ENCODE measurements around the gene GPR141.
"Not testable (repeated sequence)": the region's sequence is repeated elsewhere in the genome, so short reads cannot be mapped to it uniquely, and the experiment has no call there.

Gene GPR141

DNA sequence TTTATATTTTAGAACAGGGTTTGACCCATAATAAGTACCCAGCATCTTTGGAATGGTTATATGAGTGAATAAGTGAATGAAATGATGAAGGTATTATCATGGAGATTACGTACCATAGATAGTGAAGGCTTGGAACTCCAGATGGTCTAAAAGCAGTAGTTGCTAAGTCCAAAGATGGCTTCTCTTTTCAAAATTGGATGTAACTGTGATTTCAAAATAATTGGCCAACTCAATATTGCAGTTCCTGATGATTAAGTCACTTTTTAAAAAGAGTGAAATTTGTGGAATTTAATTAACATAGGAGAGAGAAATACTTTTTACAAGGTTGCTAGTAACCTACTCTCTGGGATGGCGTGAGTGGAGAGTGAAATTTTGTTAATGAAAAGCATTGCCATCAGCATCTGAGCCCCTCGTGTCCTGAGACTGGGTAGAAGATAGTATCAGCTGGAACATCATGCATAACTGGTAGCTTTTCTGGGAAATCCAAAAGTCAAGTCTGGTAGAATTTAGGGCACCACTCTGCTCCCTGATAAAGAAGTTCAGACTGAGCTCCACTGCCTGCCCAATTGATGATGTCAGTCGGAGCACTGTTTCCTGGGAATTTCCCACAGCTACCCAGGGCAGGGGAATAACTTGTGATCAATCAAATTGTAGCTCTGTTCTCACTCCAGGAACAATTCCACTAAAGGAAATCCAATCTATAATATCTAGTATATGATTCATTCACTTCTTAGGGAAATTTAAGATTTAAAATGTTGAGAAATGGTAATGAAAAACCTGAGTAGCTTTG lies 3.2 kb downstream of the GPR141 start:
- DNase-seq, result no peak

DNA sequence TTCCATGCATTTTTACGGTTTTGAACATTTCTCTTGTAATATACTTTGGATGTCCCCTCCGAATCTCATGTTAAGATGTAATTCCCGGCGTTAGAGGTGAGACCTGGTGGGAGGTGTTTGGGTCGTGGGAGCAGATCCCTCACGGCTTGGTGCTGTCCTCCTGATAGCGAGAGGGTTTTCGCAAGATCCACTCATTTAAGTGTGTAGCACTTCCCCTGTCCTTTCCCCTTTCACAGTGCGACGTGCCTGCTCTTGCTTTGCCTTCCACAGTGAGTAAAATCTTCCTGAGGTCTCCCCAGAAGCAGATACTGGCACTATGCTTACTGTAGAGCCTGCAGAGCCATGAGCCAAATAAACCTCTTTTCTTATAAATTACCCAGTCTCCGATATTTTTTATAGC lies 6.6 kb downstream of the GPR141 start:
- no peak for DNase-seq

DNA sequence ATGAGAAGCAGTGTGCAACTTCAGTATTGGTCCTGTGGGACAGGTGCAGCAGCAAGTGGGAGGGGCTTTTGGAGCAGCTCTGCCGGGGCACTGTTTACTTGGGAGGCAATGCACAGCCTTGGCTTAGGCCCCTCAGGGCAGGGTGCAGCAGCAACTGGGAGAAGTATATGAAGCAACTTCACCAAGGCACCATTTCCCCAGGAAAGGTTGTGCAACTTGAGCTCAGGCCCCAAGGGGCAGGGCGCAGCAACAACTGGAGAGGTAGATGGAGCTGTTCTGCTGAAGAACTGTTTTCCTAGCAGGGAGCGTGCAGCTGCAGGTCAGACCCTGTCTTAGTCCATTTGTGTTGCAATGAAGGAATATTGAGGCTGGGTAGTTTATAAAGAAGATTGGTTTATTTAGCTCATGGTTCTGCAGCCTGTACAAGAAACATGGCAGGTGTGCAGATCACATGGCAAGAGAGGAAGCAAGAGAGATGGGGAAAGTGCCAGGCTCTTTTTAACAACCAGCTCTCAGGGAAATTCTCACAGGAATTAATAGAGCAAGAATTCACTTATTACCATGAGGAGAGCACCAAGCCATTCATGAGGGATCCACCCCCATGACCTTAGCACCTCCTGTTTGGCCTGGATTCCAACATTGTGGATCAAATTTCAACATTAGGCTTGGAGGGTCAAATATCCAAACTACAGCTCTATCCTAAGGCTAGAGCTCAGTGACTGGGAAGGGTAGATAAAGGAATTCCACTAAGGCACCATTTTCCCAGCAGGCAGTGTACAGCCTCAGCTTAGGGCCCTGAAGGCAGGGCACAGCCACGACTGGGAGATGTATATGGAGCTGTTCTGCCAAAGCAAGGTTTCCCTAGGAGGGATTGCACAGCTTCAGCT lies 10.9 kb downstream of the GPR141 start:
- no peak for DNase-seq

DNA sequence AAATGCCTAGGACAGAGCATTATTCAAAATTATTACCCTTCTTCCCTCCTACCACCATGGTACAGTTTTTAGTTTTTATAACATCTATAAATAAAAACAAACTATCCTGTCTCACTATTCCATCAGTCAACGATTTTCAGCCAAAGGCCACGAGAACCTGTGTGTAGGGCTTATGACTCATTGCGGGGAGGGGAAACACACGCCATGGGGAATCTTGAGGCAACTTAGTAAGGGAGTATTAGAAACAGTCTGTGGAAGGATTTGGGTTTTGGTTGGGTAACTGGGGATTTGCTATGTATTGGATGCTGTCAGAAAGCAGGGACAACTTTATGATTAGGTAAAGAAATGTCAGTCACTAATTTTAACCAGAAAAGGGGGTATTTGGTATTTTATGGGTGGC lies 14.7 kb downstream of the GPR141 start:
- no peak for DNase-seq

DNA sequence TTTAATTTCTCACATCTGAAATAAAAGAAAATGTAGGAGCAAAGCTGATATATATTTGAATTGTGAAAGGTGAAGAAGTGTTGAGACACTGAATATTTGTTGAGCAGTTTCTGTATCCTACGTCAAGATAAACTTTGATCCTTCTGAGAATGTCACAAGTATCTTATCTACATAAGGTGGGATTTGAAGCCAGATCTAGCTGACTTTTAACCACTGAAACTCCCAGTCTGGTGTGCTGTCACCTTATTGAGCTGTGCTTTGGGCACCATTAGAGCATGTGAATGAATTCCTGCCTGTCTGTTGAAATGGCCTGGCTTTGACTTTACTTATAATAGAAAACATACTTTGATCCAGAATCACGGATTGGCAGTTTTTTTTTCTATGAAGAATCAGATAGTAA lies 15.2 kb downstream of the GPR141 start:
- DNase-seq, result no peak

DNA sequence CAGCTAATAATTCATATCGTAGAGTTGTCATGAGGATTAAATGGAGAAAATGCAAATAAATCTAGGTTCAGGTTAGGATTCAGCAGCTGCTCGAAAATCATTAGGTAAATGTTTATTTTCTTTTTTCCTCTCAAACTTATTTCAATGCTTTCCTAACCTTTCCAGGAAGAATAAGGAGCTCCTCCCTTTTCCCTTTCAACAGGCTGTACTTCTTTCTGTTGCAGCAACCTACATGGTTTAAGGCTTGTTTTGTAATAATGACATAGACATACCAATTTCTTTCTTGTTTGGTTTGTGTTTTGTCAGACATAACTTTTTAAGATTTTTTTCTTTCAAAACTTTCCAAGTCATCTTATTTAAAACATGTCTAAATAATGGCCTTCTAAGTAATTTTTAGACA lies 18.2 kb downstream of the GPR141 start:
- DNase-seq, result no peak

DNA sequence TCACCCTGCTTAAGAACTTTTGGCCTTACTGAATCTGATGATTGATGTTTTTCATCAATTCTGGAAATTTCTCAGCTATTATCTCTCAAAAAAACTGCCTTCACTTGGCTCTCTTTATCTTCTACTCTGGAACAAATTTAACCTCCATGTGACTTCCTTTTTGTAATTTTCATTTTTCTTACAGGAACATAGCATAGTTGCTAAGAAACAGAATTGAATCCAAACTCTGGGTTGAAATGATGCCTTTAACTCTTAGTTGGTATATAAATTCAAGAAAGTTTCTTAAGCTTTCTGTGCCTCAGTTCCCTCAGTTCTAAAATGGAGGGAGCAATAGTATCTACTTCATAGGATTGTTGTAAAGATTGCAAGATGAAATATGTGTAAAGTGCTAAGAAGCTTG lies 19.8 kb downstream of the GPR141 start:
- DNase-seq, result no peak

DNA sequence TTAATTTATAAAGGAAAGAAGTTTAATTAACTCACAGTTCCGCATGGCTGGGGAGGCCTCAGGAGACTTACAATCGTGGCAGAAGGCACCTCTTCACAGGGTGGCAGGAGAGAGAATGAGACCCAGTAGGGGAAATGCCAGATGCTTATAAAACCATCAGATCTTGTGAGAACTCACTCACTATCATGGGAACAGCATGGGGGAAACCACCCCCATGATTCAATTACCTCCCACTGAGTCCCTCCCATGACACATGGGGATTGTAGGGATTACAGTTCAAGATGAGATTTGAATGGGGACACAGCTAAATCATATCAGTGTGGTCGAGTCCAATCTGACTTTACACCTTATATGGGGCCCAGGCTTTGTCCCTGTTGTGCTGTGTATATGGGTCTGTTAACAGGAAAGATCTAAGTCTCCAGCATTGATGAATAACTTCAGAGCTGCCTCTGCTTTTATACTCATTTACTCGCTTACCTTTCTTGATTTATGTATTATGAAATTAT lies 20.8 kb downstream of the GPR141 start:
- not testable (repeated sequence) for DNase-seq

DNA sequence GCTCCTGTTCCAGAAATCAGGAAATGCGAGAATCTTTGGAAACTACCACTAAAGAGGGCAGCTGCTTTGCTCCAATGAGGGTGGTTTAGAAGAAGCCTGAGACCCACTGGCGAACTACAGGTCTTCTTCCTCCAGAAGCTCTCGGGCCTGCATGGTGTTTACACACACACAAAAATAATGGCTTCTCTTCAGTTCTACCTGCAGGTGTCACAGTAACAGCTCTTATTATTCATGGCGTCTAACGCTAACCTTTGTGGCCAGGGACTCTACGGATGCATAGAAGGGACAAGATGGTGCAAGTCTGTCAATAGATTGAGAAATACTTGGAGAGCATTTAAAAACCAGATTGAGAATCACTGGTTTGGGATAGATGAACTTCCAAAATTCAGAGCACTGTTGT lies 22.4 kb downstream of the GPR141 start:
- no peak for DNase-seq

DNA sequence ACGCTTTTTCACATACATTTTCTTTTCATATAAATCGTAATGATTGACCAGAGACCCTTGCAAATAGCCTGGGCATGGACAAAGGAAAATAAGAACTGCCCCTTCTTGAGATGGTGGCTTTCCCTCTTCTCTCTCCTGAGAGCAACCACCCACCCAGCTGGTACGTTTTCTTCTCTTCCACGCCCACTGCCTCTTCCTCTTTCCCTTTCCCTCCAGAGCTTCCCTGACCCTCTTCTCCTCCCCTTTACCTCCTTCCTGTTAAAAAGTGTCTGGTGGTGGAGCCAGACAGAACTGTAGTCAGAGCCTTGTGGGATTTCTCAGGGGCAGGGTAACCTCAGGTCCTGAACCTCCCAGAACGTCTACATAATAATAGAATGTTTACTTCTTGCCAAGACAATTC lies 23.2 kb downstream of the GPR141 start:
- DNase-seq, result no peak

DNA sequence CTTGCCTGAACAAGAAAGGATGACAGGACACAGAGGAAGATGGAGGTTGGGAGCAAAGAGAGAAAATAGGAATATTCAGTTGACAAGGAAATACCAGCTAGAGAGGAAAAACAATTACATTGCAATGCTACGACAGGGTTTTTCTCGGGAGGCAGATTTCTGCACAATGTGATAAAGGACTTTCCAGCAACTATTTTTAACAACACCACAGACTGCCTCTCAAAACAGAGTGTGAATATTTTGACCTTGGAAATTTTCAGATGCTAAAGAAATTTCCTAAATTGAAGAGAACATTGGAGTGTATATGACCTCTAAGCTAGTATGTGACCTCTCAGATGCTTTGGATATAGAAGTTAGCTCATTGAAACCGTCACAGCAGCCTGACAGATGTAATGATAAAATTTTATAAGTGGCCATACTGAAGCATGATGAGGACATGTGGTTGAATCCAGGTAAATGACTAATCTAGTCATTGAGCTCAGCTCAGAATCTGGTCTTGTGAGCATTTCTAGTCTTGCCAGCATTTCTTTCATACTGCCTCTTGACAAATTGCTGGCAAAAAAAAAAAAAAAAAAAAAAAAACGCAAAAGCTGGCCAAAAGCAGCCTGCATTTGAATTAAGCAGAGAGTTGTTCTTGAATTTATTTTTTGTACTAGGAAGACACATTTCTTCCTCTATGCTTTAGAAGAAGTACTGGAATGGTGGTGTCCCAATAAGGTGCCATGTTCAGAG lies 24.4 kb downstream of the GPR141 start:
- no peak for DNase-seq

DNA sequence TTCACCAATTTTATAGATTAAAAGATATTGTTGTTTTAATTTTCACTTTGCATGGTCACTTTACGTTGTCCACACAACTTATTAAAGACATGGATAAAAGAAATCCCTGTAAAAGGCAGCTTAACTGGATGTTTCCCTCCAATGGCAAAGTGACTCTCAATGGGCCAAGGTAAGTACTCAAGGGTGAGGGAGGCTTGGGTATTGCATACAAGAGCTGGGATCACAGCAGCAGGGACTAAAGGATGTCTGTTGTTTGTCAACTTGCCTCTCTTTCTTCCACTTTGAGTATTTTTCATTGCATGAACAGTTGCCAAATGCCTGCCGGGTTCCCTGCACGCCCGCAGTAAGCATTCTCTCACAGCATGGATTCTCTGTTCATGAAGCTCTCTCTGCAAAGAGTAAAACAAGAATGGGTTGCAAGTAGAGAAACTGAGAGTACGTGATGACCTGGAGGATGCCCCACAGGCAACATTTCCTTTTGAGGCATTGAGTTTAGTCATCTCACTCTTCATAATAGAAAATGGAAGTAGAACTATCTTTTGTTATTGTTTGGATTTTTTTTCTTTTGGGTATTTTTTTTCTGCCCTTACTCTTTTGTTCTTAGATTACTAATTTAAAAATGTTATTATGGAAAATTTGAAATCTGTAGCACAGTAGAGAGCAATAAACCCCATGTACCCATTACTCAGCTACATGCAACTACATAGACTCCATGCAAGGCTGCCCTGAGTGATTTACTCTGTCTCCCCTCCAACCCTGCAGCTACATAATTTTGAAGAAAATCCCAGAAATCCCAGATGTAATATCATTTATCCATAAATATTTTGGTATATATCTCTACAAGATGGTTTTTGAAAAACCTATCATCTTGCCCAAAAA lies 26.3 kb downstream of the GPR141 start:
- no peak for DNase-seq

DNA sequence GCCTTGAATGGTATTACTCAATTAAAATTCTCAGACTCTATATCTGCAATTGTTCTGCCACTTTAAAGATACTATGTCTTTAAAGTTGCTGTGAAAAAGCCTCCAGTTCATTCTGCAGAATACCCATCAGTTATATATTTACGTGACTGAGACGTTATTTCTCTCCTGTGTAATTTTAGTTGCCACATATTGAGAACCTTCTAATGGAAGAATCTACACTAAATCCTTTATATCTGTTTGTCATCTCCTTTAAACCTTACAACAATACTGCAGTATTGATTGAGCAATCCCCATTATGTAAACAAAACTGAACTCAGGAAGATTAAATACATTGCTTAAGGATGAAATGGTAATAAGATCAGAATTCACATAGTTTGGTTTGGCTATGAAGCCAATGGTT lies 30.0 kb downstream of the GPR141 start:
- DNase-seq, result no peak

DNA sequence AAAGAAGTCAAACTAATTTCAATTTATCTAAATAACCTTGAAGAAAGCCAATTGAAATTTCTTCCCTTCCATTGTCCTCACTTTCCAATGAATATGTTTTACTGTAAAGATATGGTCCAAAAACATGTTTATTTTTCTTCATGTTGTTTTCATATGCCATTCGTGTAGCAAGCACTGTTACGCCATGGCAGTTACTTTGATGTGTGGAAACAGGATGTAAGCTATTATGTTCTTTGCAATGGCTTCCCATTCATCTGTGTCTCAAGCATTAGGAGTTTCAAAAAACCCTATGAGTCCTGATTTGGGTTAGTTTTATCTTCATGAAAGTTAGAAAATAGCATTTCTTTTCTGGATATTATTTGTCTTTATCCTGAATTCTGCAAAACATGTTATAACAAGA lies 31.0 kb downstream of the GPR141 start:
- DNase-seq, result no peak

DNA sequence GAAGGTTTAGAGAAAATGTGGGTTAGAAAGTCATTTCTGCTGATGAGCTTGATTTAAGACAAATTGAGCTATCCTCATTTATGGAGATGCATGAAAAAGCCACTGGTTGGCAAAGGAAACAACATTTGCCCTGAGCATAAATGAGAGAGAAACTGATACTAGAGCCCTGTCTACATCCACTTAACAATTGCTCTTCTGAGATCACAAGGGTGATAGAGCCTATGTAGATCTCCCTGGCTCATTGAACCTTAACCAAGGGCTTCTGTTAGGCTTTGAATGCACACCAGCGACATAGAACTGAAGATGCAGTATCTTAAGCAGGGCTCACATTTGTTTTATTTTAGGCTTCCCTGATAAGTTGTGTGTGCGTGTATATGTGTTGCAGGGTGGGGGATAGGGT lies 35.0 kb downstream of the GPR141 start:
- no peak for DNase-seq

DNA sequence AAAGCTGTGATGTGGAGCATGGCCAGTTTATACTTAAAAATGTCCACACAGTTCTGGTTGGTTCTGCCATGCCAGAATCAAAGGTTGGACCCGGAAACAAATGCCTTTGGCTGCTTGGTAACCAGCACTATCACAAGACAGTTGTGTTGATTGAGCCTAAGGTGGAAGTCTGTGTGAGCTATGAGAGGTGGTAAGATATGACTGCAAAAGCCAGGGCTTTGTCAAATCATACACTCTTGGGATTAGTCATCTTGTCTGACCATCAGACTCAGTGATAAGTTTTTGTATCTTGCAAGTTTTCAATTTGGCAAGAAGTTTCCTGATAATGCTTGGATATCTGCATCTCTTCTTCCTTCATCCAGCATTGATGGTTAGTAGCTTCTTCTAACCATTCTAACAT lies 35.5 kb downstream of the GPR141 start:
- no peak for DNase-seq

DNA sequence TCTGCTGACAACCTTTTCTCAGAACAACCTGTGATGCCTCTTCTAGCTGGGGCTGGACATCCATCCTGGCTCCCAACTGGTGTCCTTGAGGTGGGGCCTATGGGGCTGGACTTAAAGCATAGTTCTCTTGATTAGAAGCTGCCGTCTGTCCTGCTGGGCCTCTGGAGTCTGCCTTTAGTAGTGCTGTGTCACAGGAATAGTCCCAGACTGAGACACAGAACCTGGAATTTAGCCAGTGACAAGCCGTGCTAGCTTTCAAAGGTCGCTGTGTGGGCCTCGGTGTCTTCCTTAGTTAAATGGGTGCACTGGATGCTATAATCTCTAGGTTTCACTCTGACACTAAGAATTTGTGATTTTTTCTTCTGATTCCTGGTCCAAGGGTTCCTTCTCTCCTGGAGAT lies 41.2 kb downstream of the GPR141 start:
- DNase-seq, result no peak

DNA sequence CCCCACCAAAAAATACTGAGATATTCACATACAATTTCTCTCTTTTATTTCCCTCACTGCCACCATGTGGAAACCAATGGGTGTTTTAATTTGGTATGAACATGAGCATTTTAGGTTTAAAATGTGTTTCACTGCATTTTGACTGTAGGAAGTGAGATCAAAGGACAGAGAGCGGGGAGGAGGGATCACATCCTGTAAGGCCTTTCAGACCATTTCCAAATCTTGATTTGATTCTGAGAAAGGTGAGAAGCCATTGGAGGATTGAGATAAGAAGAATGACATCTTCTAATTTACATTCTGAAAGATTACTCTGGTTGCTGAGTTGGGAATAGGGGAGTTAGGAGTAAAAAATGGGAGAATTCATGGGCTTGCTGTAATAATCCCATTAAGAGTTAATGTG lies 42.5 kb downstream of the GPR141 start:
- DNase-seq, result no peak

DNA sequence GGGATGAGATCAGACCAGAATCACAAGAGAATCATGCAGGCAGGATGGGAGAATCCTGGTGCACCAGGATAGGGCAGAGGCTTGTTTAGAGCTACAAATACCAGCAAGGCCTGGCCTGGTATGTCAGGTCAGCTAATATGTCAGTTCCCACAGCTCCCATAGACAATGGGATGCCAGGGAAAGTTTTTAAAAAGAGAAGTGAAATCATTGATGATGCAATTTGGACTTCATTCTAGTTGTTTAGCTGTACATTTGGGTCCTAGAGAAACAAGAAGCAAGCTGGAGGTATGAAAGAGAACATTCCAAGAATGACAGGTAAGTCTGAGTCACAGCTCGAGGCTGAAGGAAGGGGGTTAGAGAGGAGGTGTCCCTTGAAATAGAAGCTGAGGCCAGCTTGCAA lies 45.2 kb downstream of the GPR141 start:
- no peak for DNase-seq

DNA sequence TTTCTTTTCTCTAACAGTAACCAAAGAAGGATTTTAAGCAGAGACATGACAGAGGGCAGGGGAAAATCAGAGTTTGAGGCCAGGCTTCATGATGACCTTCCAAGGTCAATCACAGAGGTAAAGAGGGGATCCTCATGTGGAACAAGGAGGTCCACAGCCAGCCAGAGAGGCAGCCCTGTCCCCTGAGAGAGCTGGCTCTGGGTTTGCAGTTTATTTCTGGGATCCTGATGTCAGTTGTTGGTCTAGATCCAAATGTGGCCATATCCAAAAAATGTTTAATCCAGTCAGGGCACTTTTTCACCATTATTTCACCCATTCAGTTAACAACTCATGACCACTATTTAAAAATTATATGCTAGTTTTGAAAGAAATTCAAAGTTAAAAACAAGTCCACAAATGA lies 45.6 kb downstream of the GPR141 start:
- no peak for DNase-seq

DNA sequence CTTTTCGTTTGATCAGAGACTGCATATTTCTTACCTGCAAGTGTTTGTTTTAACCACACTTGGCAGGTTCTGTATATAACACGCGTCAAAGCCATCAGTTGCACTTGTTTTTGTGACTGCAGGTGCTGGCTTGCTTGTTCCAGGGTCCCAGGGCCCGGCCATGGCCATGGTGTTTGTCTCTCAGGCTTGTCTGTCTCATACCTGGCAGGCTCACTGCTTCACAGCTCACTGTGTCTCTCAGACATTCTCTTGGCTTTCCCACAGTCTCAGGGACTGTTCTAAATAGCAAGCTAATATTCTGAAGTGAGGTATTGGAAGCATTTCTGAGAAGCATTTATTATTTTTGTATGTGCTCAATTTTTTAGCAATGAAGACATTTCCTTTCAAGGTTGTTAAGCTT lies 46.9 kb downstream of the GPR141 start:
- no peak for DNase-seq

DNA sequence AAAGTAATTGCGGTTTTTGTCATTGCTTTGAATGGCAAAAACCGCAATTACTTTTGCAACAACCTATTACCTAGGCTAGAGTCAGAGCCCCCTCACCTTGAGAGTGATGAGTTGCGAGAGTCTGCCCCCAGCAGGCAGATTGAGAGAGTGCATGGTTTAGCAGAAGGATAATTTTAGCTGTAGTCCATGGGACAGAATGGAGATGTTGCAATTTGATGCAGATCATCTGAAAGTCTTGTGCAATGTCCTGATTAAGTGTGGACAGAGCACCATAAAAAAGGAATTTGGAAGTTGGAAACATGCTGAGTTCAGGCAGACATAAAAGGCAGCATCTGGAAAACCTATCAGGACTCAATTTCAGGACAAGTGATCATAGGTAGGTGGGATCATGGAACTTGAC lies 48.7 kb downstream of the GPR141 start:
- DNase-seq, result no peak
